Renal pelvis (tissue), 4 donors: ENCODE measurements around the gene FLII. TPM values are rescaled to one million over a fixed set of nuclear protein-coding genes. Genes with fewer than 3 reads are reported as not detected.
"Not testable (repeated sequence)": the region's sequence is repeated elsewhere in the genome, so short reads cannot be mapped to it uniquely, and the experiment has no call there.

Source experiments
- DNase-seq: peaks from one replicate; pipeline ENCODE4 v3.0.0-alpha.2; 2013
- polyA plus RNA-seq, 3 donors: library from polyadenylated mRNA; unstranded; fragments of 120-200 nt; gene quantifications; one replicate each; pipeline ENCODE4 v1.2.1, GENCODE V29; 2013; ENCODE audit not compliant: insufficient read length in 3 of 3

The FLII gene
- polyA plus RNA-seq, 3 donors, result 140 to 159 (median 142) TPM

GRCh38 chr17:18225121-18225641 lies 33.4 kb downstream of the FLII start, which contains the start of gene LLGL1:
Gene LLGL1, plus strand, starts transcription at chr17:18225635. Its CDS starts 48 bp downstream, at chr17:18225683.
- DNase-seq, result peak; percentile 96

GRCh38 chr17:18224387-18225120 lies 34.0 kb downstream of the FLII start:
- no peak for DNase-seq

DNA sequence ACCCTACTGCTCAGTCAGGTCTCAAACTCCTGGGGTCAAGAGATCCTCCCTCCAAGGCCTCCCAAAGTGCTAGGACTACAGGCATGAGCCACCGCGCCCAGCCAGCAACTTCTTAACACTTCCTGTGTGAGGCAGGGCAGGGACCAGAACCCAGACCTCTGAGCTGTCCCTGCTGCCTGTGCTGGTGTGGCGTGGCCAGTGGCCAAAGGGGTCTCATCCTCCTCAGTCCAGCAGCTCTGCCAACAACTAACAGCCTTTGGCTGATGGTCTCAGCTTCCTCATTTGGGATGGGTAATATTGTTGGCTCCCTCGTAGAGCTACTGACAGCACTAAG lies 34.5 kb downstream of the FLII start:
- no peak for DNase-seq

DNA sequence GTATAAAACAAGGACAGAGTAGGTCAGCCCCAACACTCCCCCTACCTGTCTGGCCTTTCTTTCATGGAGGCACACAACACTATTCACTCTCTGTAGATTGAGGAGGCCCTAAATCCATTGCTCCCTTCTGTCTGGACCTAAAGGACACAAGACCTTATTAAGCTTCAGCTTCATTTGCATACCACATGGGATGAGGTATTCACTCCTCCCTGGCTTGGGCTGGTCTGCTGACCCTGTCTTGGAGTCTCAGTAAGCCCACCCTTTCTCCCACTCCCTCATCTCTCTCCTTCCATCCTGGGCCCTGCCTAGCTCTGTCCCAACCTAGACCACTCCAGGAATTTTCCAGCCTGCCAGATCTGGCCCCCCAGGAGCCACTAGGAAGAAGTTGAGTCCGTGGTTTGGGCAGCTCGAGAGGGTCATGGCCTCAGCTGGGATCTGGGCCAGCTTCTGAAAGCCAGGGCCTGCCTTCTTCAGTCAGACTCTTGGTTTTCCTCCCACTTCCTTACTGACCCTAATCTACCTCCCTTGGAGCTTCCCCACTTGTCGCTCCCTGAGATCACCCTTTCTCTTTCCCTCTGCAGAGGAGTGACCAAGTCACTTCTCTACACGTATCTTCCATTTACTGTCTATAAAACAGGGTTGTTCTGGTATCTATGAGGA lies 39.7 kb downstream of the FLII start:
- no peak for DNase-seq

- DNase-seq, result peak; percentile 64
Observed at GRCh38 chr17:18217412-18218015, 41.0 kb downstream of the FLII start.

DNA sequence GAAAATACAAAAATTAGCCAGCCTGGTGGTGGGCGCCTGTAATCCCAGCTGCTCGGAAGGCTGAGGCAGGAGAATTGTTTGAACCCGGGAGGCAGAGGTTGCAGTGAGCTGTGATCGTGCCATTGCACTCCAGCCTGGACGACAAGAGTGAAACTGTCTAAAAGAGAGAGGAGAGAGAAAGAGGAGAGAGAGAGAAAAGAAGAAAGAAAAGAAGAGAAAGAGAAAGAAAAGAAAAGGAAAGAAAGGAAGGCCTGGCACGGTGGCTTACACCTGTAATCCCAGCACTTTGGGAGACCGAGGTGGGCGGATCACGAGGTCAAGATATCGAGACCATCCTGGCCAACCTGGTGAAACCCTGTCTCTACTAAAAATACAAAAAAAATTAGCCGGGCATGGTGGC lies 41.6 kb downstream of the FLII start:
- DNase-seq, result not testable (repeated sequence)

DNA sequence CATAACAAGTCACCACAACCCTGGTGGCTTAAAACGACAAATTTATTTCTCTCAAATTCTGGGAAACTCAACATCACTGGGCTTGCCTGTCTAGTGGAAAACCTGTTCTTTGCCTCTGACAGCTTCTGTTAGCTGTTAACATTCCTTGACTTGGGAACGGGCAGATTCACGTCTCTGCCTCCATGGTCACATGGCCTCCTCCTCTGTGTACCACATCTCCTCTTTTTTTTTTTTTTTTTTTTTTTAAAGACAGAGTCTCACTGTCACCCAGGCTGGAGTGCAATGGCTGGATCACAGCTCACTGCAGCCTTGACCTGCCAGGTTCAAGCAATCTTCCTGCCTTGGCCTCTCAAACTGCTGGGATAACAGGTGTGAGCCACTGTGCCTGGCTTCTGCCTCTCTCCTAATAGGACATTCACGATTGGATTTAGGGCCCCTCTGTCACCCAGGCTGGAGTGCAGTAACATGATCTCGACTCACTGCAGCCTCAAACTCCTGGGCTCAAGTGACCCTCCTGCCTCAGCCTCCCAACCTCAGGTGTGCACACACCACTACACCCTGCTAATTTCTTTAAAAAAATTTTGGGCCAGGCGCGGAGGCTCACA lies 44.8 kb downstream of the FLII start:
- no peak for DNase-seq

DNA sequence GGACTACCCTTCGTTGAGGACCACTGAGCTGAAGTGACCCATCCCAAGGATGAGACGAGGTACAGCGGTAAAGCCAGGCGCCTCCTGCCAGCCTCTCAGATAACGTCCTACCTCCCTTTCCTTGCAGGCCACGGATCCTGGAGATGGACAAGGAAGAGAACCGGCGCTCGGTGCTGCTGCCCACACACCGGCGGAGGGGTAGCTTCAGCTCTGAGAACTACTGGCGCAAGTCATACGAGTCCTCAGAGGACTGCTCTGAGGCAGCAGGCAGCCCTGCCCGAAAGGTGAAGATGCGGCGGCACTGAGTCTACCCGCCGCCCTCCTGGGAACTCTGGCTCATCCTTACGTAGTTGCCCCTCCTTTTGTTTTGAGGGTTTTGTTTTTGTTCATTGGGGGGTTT lies 50.4 kb downstream of the FLII start:
- no peak for DNase-seq

- DNase-seq, result no peak
Observed at GRCh38 chr17:18206962-18207361, 51.6 kb downstream of the FLII start.

GRCh38 chr17:18205861-18206260 lies 52.7 kb downstream of the FLII start:
- no peak for DNase-seq

DNA sequence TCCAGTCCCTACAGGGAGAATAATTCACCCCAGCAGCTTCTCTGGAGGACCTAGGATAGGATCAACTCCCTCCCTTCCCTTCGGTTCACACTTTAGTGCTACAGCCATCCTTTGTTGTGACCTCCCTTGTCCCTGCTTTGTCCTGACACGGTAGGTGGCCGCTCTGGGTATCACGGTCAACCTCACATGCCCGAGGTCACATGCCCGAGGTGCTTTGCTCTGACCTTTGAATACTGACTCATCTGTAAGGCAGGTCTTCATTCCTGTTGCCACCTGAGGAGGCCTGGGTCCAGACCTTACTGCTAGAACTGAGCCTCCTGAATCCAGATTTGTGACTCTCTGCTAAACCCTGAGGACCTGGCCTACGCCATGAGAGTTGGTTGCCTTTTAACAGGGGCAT lies 55.2 kb downstream of the FLII start:
- no peak for DNase-seq

DNA sequence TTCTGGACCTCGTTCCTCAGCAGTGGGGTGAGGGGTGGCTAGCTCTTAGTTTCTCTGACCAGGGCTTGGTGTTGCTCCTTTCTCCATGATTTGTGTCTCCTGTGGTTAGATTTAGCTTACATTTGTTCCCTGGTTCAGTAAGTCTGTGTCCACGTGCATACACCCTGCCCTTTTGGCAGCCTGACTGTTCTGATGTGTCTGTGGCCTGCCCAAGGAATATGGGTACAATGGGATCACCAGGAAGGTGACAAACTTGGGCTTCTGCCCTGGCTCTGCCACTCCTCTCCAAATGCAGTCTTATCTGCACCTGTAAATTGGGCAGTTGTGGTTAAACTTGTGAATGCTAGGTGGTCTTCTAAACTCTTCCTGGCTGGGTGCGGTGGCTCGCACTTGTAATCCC lies 57.4 kb downstream of the FLII start:
- DNase-seq, result no peak

DNA sequence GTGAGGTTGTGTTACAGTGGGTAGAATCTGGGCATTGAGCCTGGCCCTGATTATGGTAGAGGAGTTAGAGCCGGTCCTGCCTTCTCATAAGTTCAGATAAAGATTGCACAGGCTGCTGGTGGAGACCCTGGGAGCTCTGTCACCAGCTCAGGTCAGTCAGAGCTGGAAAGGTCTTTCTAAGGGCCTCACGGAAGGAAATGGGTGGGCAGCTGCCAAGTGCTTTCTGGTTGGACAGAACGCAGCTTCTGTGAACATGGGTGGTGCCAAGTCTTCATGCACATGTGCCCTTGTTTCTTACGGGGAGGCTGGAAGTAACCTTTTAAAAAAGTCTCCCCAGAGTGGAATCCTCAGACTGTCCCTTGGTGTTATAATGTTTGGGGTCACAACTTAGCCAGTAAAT lies 60.0 kb downstream of the FLII start:
- no peak for DNase-seq

DNA sequence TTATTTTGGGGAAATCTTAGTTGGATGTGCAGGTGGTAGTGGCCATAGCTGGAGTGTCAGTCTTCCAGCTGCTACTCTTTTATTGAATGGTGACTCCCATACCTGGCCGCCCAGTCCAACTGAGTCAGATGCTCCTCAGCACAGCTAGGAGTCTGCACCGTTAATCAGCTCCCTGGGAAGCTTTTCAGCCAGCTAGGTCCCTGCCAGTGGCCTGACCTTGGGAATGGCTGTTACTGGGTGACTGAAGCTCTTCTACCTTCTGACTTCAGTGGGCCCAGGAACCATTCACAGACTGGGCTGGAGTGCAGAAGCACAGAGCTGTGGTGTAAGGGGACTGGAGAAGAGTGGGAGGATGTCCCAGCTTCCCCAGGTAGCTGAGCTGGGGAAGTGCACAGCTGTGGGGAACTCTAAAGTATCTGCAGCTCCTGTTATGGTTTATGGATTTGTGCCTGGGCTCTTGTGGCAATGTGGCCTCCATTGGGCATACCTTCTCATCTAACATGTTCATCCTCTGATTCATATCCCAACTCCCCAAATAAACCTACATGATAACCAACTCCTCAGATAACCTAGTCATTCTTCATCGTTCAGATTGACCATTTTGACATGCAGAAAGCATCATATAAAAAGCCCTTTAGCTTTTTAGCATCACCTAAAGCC lies 60.9 kb downstream of the FLII start:
- DNase-seq, result no peak

GRCh38 chr17:18195246-18195645 lies 63.3 kb downstream of the FLII start:
- no peak for DNase-seq

Other genes starting within 250 kb of the FLII start
- gene ATPAF2, start 219.6 kb downstream of the FLII start, polyA plus RNA-seq, result 10 to 100 TPM; 26.8 to 34.5 (median 28.1) TPM
- gene GID4, start 219.3 kb downstream of the FLII start, polyA plus RNA-seq, result 10 to 100 TPM; 12.6 to 14.0 (median 13.4) TPM
- 10 to 100 TPM; 39.2 to 45.3 (median 41.5) TPM for gene DRG2, start 170.8 kb downstream of the FLII start, polyA plus RNA-seq
- 1 to 10 TPM; 2.2 to 4.8 (median 3.3) TPM for gene MYO15A, start 150.0 kb downstream of the FLII start, polyA plus RNA-seq
- gene ALKBH5, start 74.9 kb downstream of the FLII start, polyA plus RNA-seq, result 10 to 100 TPM; 70.6 to 74.7 (median 74.3) TPM
- 10 to 100 TPM; 31.3 to 40.5 (median 39.5) TPM for gene LLGL1, start 33.1 kb downstream of the FLII start, polyA plus RNA-seq
- gene MIEF2, start 1.9 kb upstream of the FLII start, polyA plus RNA-seq, result 10 to 100 TPM; 17.2 to 21.7 (median 19.2) TPM
- gene TOP3A, start 56.3 kb upstream of the FLII start, polyA plus RNA-seq, result 10 to 100 TPM; 42.9 to 58.2 (median 53.7) TPM
- 10 to 100 TPM; 15.2 to 19.1 (median 17.8) TPM for gene SMCR8, start 56.6 kb upstream of the FLII start, polyA plus RNA-seq
- 10 to 100 TPM; 56.0 to 66.7 (median 63.7) TPM for gene SHMT1, start 104.8 kb upstream of the FLII start, polyA plus RNA-seq
- gene EVPLL, start 119.0 kb upstream of the FLII start, polyA plus RNA-seq, result 1 to 10 TPM in 1 of 3 donors, under 1 TPM in 2; 0.67 to 1.2 (median 0.71) TPM
- not detected for gene LGALS9C, start 218.1 kb upstream of the FLII start, polyA plus RNA-seq